K562 (cell line): ENCODE results near the gene NALCN. TPM values are rescaled to one million over a fixed set of nuclear protein-coding genes. Genes with fewer than 3 reads are reported as not detected.

ENCODE experiments used
- ATF6 ChIP-seq: sonication (generic); formaldehyde crosslinking; IDR thresholded peaks from 2 replicates; pipeline ENCODE4 v1.4.0; 2020; ENCODE audit warnings: mild to moderate bottlenecking, missing genetic modification reagents
- CBX3 ChIP-seq, 2 experiments: IDR thresholded peaks; 1 replicate in 1 of 2; 2 replicates in 1 of 2; pipeline ENCODE4 v1.6.1; 2012; ENCODE audit warnings: inconsistent platforms in 2 of 2, low read length in 2 of 2, borderline replicate concordance in 1 of 2, control low read depth in 1 of 2
- CREB5 ChIP-seq: fragments of 250-450 bp; sonication (Bioruptor Pico); IDR thresholded peaks from 2 replicates; pipeline ENCODE4 v1.5.0; 2020; ENCODE audit warnings: mild to moderate bottlenecking
- E2F6 ChIP-seq, 2 experiments: IDR thresholded peaks; 2 replicates each; pipeline ENCODE4 v1.6.1; 2011; ENCODE audit warnings: borderline replicate concordance in 1 of 2, control low read depth in 1 of 2, low read depth in 1 of 2, low read length in 1 of 2, mild to moderate bottlenecking in 1 of 2, mixed read lengths in 1 of 2, moderate library complexity in 1 of 2; ENCODE audit not compliant: insufficient read depth in 1 of 2, insufficient read length in 1 of 2, poor library complexity in 1 of 2, severe bottlenecking in 1 of 2; ENCODE audit errors: extremely low read depth in 1 of 2
- HMG20B ChIP-seq: fragments of 250-450 bp; sonication (Bioruptor Pico); IDR thresholded peaks from 2 replicates; pipeline ENCODE4 v1.5.0; 2021; ENCODE audit warnings: mild to moderate bottlenecking
- KDM1A ChIP-seq, 2 experiments: fragments of 450-650 bp; IDR thresholded peaks; 2 replicates each; pipeline ENCODE4 v1.6.1; 2016; ENCODE audit warnings: mild to moderate bottlenecking in 2 of 2
- NCOA1 ChIP-seq: fragments of 450-650 bp; IDR thresholded peaks from 2 replicates; pipeline ENCODE4 v1.6.1; 2016; ENCODE audit warnings: low read depth
- PHF21A ChIP-seq: fragments of 450-650 bp; IDR thresholded peaks from 2 replicates; pipeline ENCODE4 v1.6.1; 2017; ENCODE audit warnings: low read depth, borderline replicate concordance
- USF2 ChIP-seq: sonication (generic); formaldehyde crosslinking; IDR thresholded peaks from 2 replicates; pipeline ENCODE4 v1.5.0; 2020; ENCODE audit warnings: missing genetic modification reagents
- ZNF134 ChIP-seq: fragments of 250-450 bp; sonication (Bioruptor Pico); conservative IDR thresholded peaks from 2 replicates; pipeline ENCODE4 v1.4.0; 2020
- polyA plus RNA-seq, 8 experiments: library from polyadenylated mRNA; depleted of rRNA in 4 of 8; stranded (reverse) in 5 of 8; unstranded in 3 of 8; fragments of >200 nt; fragmentation: Nextera tagmentation in 2 of 8; fragmentation: Illumina TruSeq in 1 of 8; extraction: Ambion mirVana in 2 of 8; extraction: Trizol in 1 of 8; gene quantifications; 2 replicates each; pipeline versions ENCODE4 v1.2.1 to v1.2.3, GENCODE V29; 2011 to 2014; ENCODE audit warnings: inconsistent platforms in 1 of 8, missing spikeins in 1 of 8
- total RNA-seq, 7 experiments: library from RNA; depleted of rRNA in 6 of 7; stranded (reverse); fragments of >200 nt in 6 of 7; fragmentation: Illumina TruSeq in 2 of 7; extraction: Trizol in 2 of 7; gene quantifications; 2 replicates each; pipeline versions ENCODE4 v1.2.1 to v1.2.3, GENCODE V29; 2011 to 2021; ENCODE audit warnings: low replicate concordance in 1 of 7

The NALCN gene
- total and polyA plus RNA-seq, 9 of the 15 experiments (the other 6 are each of a cell fraction or from before 2014, with no cell fraction given), result not detected

- TF ChIP-seq CREB5 (CRISPR knock-in tag) (no peak), ATF6 (CRISPR knock-in tag) (no peak), KDM1A (IDR thresholded peaks at IDR 0.05) (no peak), CBX3 (IDR thresholded peaks at IDR 0.05; ENCODE audit: borderline replicate concordance in 1 of 2, low read length in 2 of 2) (no peak), ZNF134 (CRISPR knock-in tag) (no peak), USF2 (no peak), NCOA1 (no peak), PHF21A (no peak), HMG20B (CRISPR knock-in tag) (no peak), E2F6 (IDR thresholded peaks at IDR 0.05; ENCODE audit: borderline replicate concordance in 1 of 2, extremely low read depth in 1 of 2, insufficient read depth in 1 of 2, insufficient read length in 1 of 2, low read depth in 1 of 2, low read length in 1 of 2, poor library complexity in 1 of 2, severe bottlenecking in 1 of 2) (no peak)
Observed at GRCh38 chr13:101291206-101291605, 125.1 kb downstream of the NALCN start (continued).
